Measurements from ENCODE around the gene OR2T27. TPM values are rescaled to one million over a fixed set of nuclear protein-coding genes. Genes with fewer than 3 reads are reported as not detected.

The OR2T27 gene
- total RNA-seq, 1 donor from 2014 or later: not detected

- no peak for DNase-seq (ENCODE audit: low read depth)
- no peak overlapping the region for H3K27ac Mint-ChIP-seq (ENCODE audit: unreplicated experiment)
- Histone ChIP-seq H3K27ac (ENCODE audit: low read depth, low read length) (no peak overlapping the region), H3K4me3 (ENCODE audit: insufficient read depth, low read depth, low read length) (no peak overlapping the region), H4K20me1 (ENCODE audit: insufficient read depth, low read length) (no peaks in the 10 kb centered on the region), H3K27me3 (ENCODE audit: insufficient read depth, low read length) (no peaks in the 10 kb centered on the region), H3K36me3 (ENCODE audit: insufficient read depth, low read length) (no peaks in the 10 kb centered on the region), H3K9me3 (ENCODE audit: insufficient read depth, low read depth, low read length) (peaks cover 7% of the 10 kb centered on the region), H3K79me2 (ENCODE audit: insufficient read depth, low read length) (no peaks in the 10 kb centered on the region), H3K4me2 (ENCODE audit: low read length) (no peak overlapping the region), H2AFZ (ENCODE audit: low read depth, low read length) (no peak overlapping the region), H3K9ac (ENCODE audit: low read length) (no peak overlapping the region), H3K4me1 (ENCODE audit: insufficient read depth, low read length) (no peaks in the 10 kb centered on the region)
- no peaks in the 10 kb centered on the region for H3K36me3 Mint-ChIP-seq (ENCODE audit: low read depth, unreplicated experiment)
- H3K4me3 Mint-ChIP-seq (ENCODE audit: unreplicated experiment): no peak overlapping the region
- no peaks in the 10 kb centered on the region for H3K4me1 Mint-ChIP-seq (ENCODE audit: low read depth, unreplicated experiment)
- no peaks in the 10 kb centered on the region for H3K27me3 Mint-ChIP-seq (ENCODE audit: low read depth, unreplicated experiment)
- peaks cover 4% of the 10 kb centered on the region for H3K9me3 Mint-ChIP-seq (ENCODE audit: unreplicated experiment)
- no peak for FAIRE-seq
- TF ChIP-seq EZH2 (IDR thresholded peaks at IDR 0.05; ENCODE audit: insufficient read depth, low read length): no peak
- TF ChIP-seq CTCF (IDR thresholded peaks at IDR 0.05; ENCODE audit: insufficient read depth, low read depth, low read length): no peak
Measured at GRCh38 chr1:248630551-248630950, 24.8 kb downstream of the OR2T27 start.

DNA sequence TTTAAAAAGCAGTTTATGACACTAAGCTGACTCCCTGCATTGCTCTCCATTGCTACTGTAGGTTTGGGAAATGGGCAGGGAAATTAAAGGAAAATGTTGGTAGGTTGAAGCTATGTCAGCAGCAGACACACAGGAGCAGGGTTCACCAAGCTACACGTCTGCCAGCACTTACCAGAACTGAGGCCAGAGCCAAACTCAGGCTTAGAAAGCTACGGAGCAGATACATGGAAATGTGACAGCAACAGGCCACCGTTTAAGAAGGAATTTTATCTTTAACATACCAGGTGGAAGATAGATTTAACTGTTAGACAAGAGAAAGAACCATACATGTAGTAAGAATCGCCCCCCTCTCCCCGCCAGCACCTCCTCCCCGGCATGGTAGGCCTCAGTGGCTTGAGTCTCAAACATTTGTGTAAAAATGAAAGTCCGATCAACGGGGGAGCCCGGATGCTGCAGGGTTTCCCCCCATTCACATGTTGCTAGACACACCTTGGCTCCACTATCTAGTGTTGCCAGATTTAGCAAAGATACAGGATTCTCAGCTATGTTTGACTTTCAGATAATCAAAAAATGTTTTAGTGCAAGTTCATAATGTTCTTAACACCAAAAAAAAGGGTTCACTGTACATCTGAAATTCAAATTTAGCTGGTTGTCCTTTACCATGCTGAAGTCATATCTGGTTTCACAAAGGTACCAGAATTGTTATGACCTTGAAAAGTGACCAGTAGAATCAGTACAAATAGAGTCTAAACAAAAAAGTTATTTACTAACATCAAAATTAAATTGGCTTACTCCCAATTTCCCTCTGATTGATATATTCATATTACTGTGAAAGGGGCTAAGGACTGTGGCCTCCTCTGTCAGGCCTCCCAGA lies 27.1 kb downstream of the OR2T27 start:
- H3K9ac ChIP-seq (ENCODE audit: low read length): no peak overlapping the region
- no peak overlapping the region for H3K4me3 ChIP-seq (ENCODE audit: insufficient read depth, low read depth, low read length)
- H2AFZ ChIP-seq (ENCODE audit: low read depth, low read length): no peak overlapping the region
- DNase-seq (ENCODE audit: low read depth): no peak
- no peak for FAIRE-seq
- no peak overlapping the region for H3K4me2 ChIP-seq (ENCODE audit: low read length)
- no peaks in the 10 kb centered on the region for H3K36me3 ChIP-seq (ENCODE audit: insufficient read depth, low read length)
- no peaks in the 10 kb centered on the region for H3K4me1 ChIP-seq (ENCODE audit: insufficient read depth, low read length)
- H3K27me3 ChIP-seq (ENCODE audit: insufficient read depth, low read length): no peaks in the 10 kb centered on the region
- no peak overlapping the region for H3K4me3 Mint-ChIP-seq (ENCODE audit: unreplicated experiment)
- H3K27ac Mint-ChIP-seq (ENCODE audit: unreplicated experiment): no peak overlapping the region
- peaks cover 4% of the 10 kb centered on the region for H3K9me3 Mint-ChIP-seq (ENCODE audit: unreplicated experiment)
- H3K36me3 Mint-ChIP-seq (ENCODE audit: low read depth, unreplicated experiment): no peaks in the 10 kb centered on the region
- H3K9me3 ChIP-seq (ENCODE audit: insufficient read depth, low read depth, low read length): peaks cover 7% of the 10 kb centered on the region
- no peaks in the 10 kb centered on the region for H3K27me3 Mint-ChIP-seq (ENCODE audit: low read depth, unreplicated experiment)
- H4K20me1 ChIP-seq (ENCODE audit: insufficient read depth, low read length): no peaks in the 10 kb centered on the region
- H3K79me2 ChIP-seq (ENCODE audit: insufficient read depth, low read length): no peaks in the 10 kb centered on the region
- no peak for TF ChIP-seq EZH2 (IDR thresholded peaks at IDR 0.05; ENCODE audit: insufficient read depth, low read length)
- H3K27ac ChIP-seq (ENCODE audit: low read depth, low read length): no peak overlapping the region
- H3K4me1 Mint-ChIP-seq (ENCODE audit: low read depth, unreplicated experiment): no peaks in the 10 kb centered on the region

DNA sequence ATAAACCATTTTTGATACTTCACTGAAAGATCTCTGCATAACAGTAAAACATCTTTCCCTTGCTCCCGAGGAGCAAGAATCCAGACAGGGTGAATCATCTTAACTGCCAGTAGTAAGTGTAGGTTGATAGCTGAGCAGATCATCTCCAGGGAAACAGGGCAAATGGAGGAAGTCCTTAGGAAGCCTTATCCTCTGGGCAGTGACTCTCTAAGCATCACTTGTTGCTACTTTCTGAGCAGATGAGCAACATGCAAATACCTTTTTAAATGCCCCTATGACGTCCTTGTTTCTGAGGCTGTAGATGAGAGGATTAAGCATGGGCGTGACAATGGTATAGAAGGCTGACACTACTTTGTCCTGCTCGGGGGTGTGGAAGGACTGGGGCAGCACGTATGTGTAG lies 29.4 kb downstream of the OR2T27 start:
- no peak overlapping the region for H3K4me3 ChIP-seq (ENCODE audit: insufficient read depth, low read depth, low read length)
- no peaks in the 10 kb centered on the region for H3K4me1 Mint-ChIP-seq (ENCODE audit: low read depth, unreplicated experiment)
- H3K27ac Mint-ChIP-seq (ENCODE audit: unreplicated experiment): no peak overlapping the region
- H3K4me1 ChIP-seq (ENCODE audit: insufficient read depth, low read length): no peaks in the 10 kb centered on the region
- H4K20me1 ChIP-seq (ENCODE audit: insufficient read depth, low read length): no peaks in the 10 kb centered on the region
- H3K27me3 ChIP-seq (ENCODE audit: insufficient read depth, low read length): no peaks in the 10 kb centered on the region
- H3K36me3 Mint-ChIP-seq (ENCODE audit: low read depth, unreplicated experiment): no peaks in the 10 kb centered on the region
- no peak overlapping the region for H3K4me3 Mint-ChIP-seq (ENCODE audit: unreplicated experiment)
- H3K79me2 ChIP-seq (ENCODE audit: insufficient read depth, low read length): no peaks in the 10 kb centered on the region
- FAIRE-seq (no peak), DNase-seq (ENCODE audit: low read depth) (no peak)
- H3K27me3 Mint-ChIP-seq (ENCODE audit: low read depth, unreplicated experiment): no peaks in the 10 kb centered on the region
- no peaks in the 10 kb centered on the region for H3K36me3 ChIP-seq (ENCODE audit: insufficient read depth, low read length)
- no peak overlapping the region for H3K27ac ChIP-seq (ENCODE audit: low read depth, low read length)
- H2AFZ ChIP-seq (ENCODE audit: low read depth, low read length): no peak overlapping the region
- TF ChIP-seq EZH2 (IDR thresholded peaks at IDR 0.05; ENCODE audit: insufficient read depth, low read length) (no peak), CTCF (IDR thresholded peaks at IDR 0.05; ENCODE audit: insufficient read depth, low read depth, low read length) (no peak)
- peaks cover 6% of the 10 kb centered on the region for H3K9me3 Mint-ChIP-seq (ENCODE audit: unreplicated experiment)
- H3K9me3 ChIP-seq (ENCODE audit: insufficient read depth, low read depth, low read length): peaks cover 7% of the 10 kb centered on the region
- H3K4me2 ChIP-seq (ENCODE audit: low read length): no peak overlapping the region
- no peak overlapping the region for H3K9ac ChIP-seq (ENCODE audit: low read length)
